ENCODE measurements around the gene GPSM3. TPM values are rescaled to one million over a fixed set of nuclear protein-coding genes. Genes with fewer than 3 reads are reported as not detected.

GPSM3 gene
- total RNA-seq, 1 experiment from 2014 or later, result 3.6 TPM

GRCh38 chr6:32163559-32164258 lies 28.7 kb downstream of the GPSM3 start:
- Histone ChIP-seq H3K4me3 (no peak overlapping the region), H3K4me1 (no peaks in the 10 kb centered on the region), H3K9me3 (replicated peaks) (no peaks in the 10 kb centered on the region), H3K27me3 (no peaks in the 10 kb centered on the region), H3K36me3 (peaks cover 8% of the 10 kb centered on the region; the same call in 1 of the 2 replicates), H3K27ac (no peak overlapping the region)
- DNase-seq, result no peak

GRCh38 chr6:32158052-32158451 lies 34.4 kb downstream of the GPSM3 start:
- no peaks in the 10 kb centered on the region for H3K27me3 ChIP-seq
- DNase-seq, result no peak
- H3K9me3 ChIP-seq (replicated peaks), result no peaks in the 10 kb centered on the region
- peaks cover 5% of the 10 kb centered on the region for H3K4me1 ChIP-seq
- H3K4me3 ChIP-seq, result no peak overlapping the region
- no peak overlapping the region for H3K27ac ChIP-seq
- H3K36me3 ChIP-seq, result peaks cover 27% of the 10 kb centered on the region

GRCh38 chr6:32156891-32157290 lies 35.6 kb downstream of the GPSM3 start:
- no peaks in the 10 kb centered on the region for H3K27me3 ChIP-seq
- no peak for DNase-seq
- H3K4me1 ChIP-seq, result peaks cover 5% of the 10 kb centered on the region

GRCh38 chr6:32154514-32155161 lies 37.8 kb downstream of the GPSM3 start:
- Histone ChIP-seq H3K27ac (peak overlapping the region; percentile 86), H3K4me3 (peak overlapping the region; percentile 80), H3K4me1 (peaks cover 5% of the 10 kb centered on the region), H3K27me3 (no peaks in the 10 kb centered on the region), H3K36me3 (peaks cover 24% of the 10 kb centered on the region), H3K9me3 (replicated peaks) (no peaks in the 10 kb centered on the region)
- DNase-seq, result peak; percentile 82 to 84

More at GRCh38 chr6:32156891-32157290, 35.6 kb downstream of the GPSM3 start:
- Histone ChIP-seq H3K4me3 (no peak overlapping the region), H3K9me3 (replicated peaks) (no peaks in the 10 kb centered on the region), H3K36me3 (peaks cover 27% of the 10 kb centered on the region), H3K27ac (no peak overlapping the region)

GRCh38 chr6:32153564-32154513 lies 38.6 kb downstream of the GPSM3 start, which contains the start of gene PPT2:
Gene PPT2 (plus strand): TSS chr6:32154141. CDS start chr6:32154595, 454 bp downstream.
- Histone ChIP-seq H3K4me1 (peaks cover 5% of the 10 kb centered on the region), H3K27ac (peak within 1 kb of the TSS; percentile 86), H3K4me3 (peak within 1 kb of the TSS; percentile 80), H3K9me3 (replicated peaks) (no peaks in the 10 kb centered on the region), H3K36me3 (peaks cover 24% of the 10 kb centered on the region), H3K27me3 (no peaks in the 10 kb centered on the region)
- DNase-seq, result peak; percentile 90 to 91

GRCh38 chr6:32152769-32153563 lies 39.5 kb downstream of the GPSM3 start:
- Histone ChIP-seq H3K4me1 (peaks cover 5% of the 10 kb centered on the region), H3K36me3 (peaks cover 15% of the 10 kb centered on the region), H3K9me3 (replicated peaks) (no peaks in the 10 kb centered on the region), H3K27me3 (no peaks in the 10 kb centered on the region), H3K27ac (peak overlapping the region; percentile 86), H3K4me3 (peak overlapping the region; percentile 80)
- DNase-seq, result peak; percentile 35 to 57

- no peak for DNase-seq
- Histone ChIP-seq H3K27ac (peak within 1 kb of the TSS; percentile 86; the same call in 1 of the 2 replicates), H3K4me3 (peak within 1 kb of the TSS; percentile 80), H3K36me3 (peaks cover 9% of the 10 kb centered on the region), H3K9me3 (replicated peaks) (no peaks in the 10 kb centered on the region), H3K4me1 (peaks cover 5% of the 10 kb centered on the region), H3K27me3 (no peaks in the 10 kb centered on the region)
Measured at GRCh38 chr6:32151863-32152768, 40.3 kb downstream of the GPSM3 start, which contains the start of gene PRRT1. Gene PRRT1 (minus strand): TSS chr6:32151939. CDS start chr6:32151827, 112 bp downstream.

GRCh38 chr6:32151181-32151862 lies 41.1 kb downstream of the GPSM3 start:
- H3K36me3 ChIP-seq, result peaks cover 2% of the 10 kb centered on the region
- peaks cover 5% of the 10 kb centered on the region for H3K4me1 ChIP-seq
- no peak overlapping the region for H3K27ac ChIP-seq
- H3K9me3 ChIP-seq (replicated peaks), result no peaks in the 10 kb centered on the region
- no peak overlapping the region for H3K4me3 ChIP-seq
- DNase-seq, result no peak
- H3K27me3 ChIP-seq, result no peaks in the 10 kb centered on the region

- no peaks in the 10 kb centered on the region for H3K27me3 ChIP-seq
- H3K36me3 ChIP-seq, result no peaks in the 10 kb centered on the region
- H3K4me3 ChIP-seq, result no peak overlapping the region
Measured at GRCh38 chr6:32149932-32150870, 42.2 kb downstream of the GPSM3 start.

GRCh38 chr6:32149092-32149755 lies 43.2 kb downstream of the GPSM3 start:
- no peak for DNase-seq
- H3K4me1 ChIP-seq, result no peaks in the 10 kb centered on the region
- H3K27me3 ChIP-seq, result no peaks in the 10 kb centered on the region
- no peak overlapping the region for H3K4me3 ChIP-seq
- H3K9me3 ChIP-seq (replicated peaks), result no peaks in the 10 kb centered on the region
- H3K27ac ChIP-seq, result no peak overlapping the region
- H3K36me3 ChIP-seq, result no peaks in the 10 kb centered on the region

More at GRCh38 chr6:32149932-32150870, 42.2 kb downstream of the GPSM3 start:
- Histone ChIP-seq H3K4me1 (peaks cover 3% of the 10 kb centered on the region), H3K9me3 (replicated peaks) (no peaks in the 10 kb centered on the region), H3K27ac (no peak overlapping the region)
- no peak for DNase-seq

GRCh38 chr6:32148289-32149091 lies 44.0 kb downstream of the GPSM3 start:
- DNase-seq, result no peak
- no peaks in the 10 kb centered on the region for H3K4me1 ChIP-seq
- no peaks in the 10 kb centered on the region for H3K27me3 ChIP-seq
- no peak overlapping the region for H3K4me3 ChIP-seq
- no peaks in the 10 kb centered on the region for H3K36me3 ChIP-seq
- H3K27ac ChIP-seq, result no peak overlapping the region
- no peaks in the 10 kb centered on the region for H3K9me3 ChIP-seq (replicated peaks)

Measured in SJCRH30 (cell line).